ENCODE measurements around the gene PTPN4.
"Not testable (repeated sequence)": the region's sequence is repeated elsewhere in the genome, so short reads cannot be mapped to it uniquely, and the experiment has no call there.

Gene PTPN4

GRCh38 chr2:120022505-120022904 lies 262.8 kb downstream of the PTPN4 start:
- H3K4me1 Mint-ChIP-seq (ENCODE audit: low read depth); H3K27me3 Mint-ChIP-seq; H3K9me3 Mint-ChIP-seq; H3K4me3 Mint-ChIP-seq; DNase-seq; H3K27ac Mint-ChIP-seq: not testable (repeated sequence)
- peaks cover 31% of the 10 kb centered on the region for H3K36me3 Mint-ChIP-seq (ENCODE audit: low read depth)

GRCh38 chr2:120026890-120027289 lies 267.2 kb downstream of the PTPN4 start:
- H3K4me1 Mint-ChIP-seq (ENCODE audit: low read depth): peaks cover 3% of the 10 kb centered on the region
- peaks cover 27% of the 10 kb centered on the region for H3K36me3 Mint-ChIP-seq (ENCODE audit: low read depth)
- no peak for DNase-seq
- H3K27me3 Mint-ChIP-seq: no peaks in the 10 kb centered on the region
- H3K4me3 Mint-ChIP-seq: no peak overlapping the region
- no peak overlapping the region for H3K27ac Mint-ChIP-seq
- H3K9me3 Mint-ChIP-seq: peaks cover 7% of the 10 kb centered on the region

GRCh38 chr2:120028795-120029194 lies 269.1 kb downstream of the PTPN4 start:
- Mint-ChIP-seq H3K27ac (no peak overlapping the region), H3K27me3 (no peaks in the 10 kb centered on the region), H3K9me3 (peaks cover 7% of the 10 kb centered on the region), H3K4me1 (ENCODE audit: low read depth) (peaks cover 3% of the 10 kb centered on the region), H3K36me3 (ENCODE audit: low read depth) (peaks cover 16% of the 10 kb centered on the region), H3K4me3 (no peak overlapping the region)
- no peak for DNase-seq

- Mint-ChIP-seq H3K4me3 (no peak overlapping the region), H3K9me3 (peaks cover 4% of the 10 kb centered on the region), H3K27ac (no peak overlapping the region), H3K27me3 (no peaks in the 10 kb centered on the region), H3K4me1 (ENCODE audit: low read depth) (peaks cover 3% of the 10 kb centered on the region), H3K36me3 (ENCODE audit: low read depth) (peaks cover 9% of the 10 kb centered on the region)
- no peak for DNase-seq
Observed at GRCh38 chr2:120029672-120030640, 270.2 kb downstream of the PTPN4 start.

- Mint-ChIP-seq H3K9me3 (no peaks in the 10 kb centered on the region), H3K27ac (no peak overlapping the region), H3K36me3 (ENCODE audit: low read depth) (no peaks in the 10 kb centered on the region), H3K27me3 (no peaks in the 10 kb centered on the region), H3K4me3 (no peak overlapping the region), H3K4me1 (ENCODE audit: low read depth) (peaks cover 3% of the 10 kb centered on the region)
- no peak for DNase-seq
Observed at GRCh38 chr2:120032297-120032696, 272.6 kb downstream of the PTPN4 start.
